ENCODE results near the gene CDK5R1. TPM values are rescaled to one million over a fixed set of nuclear protein-coding genes. Genes with fewer than 3 reads are reported as not detected.

The CDK5R1 gene
- total RNA-seq, 1 donor from 2014 or later, result 271 TPM

DNA sequence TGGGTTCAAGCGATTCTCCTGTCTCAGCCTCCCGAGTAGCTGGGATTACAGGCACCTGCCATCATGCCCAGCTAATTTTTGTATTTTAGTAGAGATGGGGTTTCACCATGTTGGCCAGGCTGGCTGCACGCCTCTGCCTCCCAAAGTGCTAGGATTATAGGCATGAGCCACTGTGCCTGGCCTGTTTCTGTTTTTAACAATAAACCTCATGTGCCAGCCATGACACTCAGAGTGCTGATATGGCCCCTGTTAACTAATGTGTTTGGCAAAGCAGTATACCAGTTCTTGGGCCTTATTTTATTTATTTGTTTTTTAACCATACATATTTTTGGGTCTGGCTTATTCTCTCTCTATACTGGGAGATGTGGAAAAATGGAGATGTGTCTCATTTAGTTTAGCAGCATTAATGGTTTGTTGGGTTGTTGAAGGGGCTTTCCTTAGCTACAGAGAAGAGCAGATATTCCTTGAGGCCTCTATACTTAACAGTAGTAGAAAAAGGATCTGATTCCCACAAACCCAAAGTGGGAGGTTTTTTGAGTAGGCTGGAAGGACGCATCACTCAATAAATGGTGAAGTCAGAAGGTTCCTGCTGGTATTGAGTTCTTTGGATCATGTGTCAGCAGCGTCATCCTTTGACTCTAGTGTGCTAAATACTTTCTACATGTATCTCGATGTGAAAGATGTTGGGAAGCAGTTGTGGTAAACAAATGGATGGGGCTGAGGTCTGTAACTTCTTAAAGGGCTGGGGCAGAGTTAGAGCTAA is 16.2 kb upstream of the CDK5R1 start:
- DNase-seq (ENCODE audit: low spot score in 2 of 2) (no peak), FAIRE-seq (no peak)

DNA sequence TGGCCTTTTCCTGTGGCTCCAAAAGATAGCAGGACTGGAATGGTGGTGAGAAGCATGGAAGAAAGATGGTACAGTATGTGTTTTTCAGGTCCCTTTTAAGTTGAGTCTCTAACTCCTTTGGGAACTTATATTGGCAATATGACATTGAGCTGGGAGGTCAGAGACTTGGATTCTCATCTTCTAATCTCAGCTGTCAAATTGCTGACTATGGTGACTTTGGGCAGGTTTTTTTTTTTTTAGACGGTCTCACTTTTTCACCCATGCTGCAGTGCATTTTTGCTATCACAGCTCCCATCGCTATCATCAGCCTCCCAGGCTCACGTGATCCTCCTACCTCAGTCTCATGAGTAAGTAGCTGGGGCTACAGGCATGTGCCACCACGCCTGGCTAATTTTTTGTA is 15.1 kb upstream of the CDK5R1 start:
- DNase-seq (ENCODE audit: low spot score in 2 of 2), result no peak
- FAIRE-seq, result no peak

DNA sequence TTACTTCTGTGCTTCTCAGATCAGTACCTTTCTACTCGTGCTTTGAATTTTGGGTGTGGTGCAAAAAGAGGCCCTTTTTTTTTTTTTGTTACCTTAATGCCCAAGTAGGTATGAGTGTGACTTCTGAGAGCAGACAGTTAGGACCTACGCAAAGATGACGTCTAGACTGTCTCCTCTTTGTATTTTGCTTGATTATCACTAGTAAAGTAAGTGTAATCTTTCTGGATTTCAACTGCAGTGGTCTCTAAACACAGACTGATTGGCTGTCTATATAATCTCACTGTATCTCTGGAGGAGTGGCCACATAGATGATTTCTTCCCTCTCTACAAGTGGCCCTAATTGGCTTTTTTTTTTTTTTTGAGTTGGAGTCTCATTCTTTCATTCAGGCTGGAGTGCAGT is 11.5 kb upstream of the CDK5R1 start:
- DNase-seq (ENCODE audit: low spot score in 2 of 2) (no peak), FAIRE-seq (no peak)

DNA sequence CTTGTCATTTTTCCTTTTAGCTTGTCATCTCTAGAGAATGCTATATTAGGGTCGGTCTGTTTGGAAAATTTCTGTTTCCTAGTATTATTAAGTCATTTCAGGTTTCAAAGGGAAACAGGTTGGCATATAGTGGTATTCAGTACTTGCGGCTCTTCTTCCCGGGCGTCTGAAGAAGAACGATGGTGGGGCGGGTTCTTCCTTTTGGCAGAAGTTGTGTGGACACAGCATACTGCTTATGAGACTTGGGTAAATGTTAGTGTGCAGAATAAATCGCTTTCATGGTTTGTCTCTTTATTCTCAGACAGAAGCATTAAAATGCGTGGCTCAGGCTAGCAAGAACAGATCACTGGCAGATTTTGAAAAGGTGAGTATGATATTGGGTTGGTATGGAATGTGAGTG is 9.6 kb upstream of the CDK5R1 start:
- DNase-seq (ENCODE audit: low spot score in 2 of 2), result no peak
- FAIRE-seq, result no peak

DNA sequence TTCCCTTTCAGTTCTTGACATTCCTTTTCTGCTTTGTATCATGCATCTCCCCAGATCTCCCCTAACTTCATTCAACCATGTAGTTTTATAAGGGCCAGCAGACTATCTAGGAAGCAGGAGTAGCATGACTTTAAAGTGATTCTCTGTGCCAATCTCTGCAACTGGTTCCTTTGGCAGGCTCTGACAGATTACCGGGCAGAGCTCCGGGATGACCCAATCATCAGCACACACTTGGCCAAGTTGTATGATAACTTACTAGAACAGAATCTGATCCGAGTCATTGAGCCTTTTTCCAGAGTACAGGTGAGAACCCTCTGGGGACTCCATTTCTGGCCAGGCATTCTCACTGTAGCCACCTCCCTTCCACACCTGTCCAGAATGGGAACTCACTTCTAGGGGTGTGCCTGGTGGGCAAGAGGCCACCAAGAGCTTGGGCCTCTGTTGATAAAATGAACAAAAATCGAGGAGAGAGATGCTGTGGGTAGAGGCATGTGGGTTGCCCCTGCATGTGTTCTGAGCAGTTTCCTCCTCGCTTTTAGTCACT is 7.6 kb upstream of the CDK5R1 start:
- no peak for FAIRE-seq
- no peak for DNase-seq (ENCODE audit: low spot score in 2 of 2)

DNA sequence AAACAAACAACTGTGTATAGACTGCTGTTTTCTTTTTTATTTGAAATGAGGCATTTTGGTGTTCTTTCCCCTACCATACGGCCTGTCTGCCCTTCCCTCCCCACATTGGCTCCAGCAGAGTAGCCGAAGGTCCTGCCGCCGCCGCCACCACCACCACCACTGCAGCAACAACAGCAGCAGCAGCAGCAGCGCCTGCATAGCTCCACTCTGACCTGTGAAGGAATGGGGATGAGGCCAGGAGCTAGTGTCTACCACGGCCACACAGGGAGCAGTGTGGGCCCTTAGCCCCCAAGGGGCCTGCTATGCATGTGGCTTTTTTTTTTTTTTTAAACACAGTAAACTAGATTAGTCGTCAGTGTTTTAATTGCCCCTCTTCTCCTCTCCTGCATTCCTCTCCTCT is 5.6 kb upstream of the CDK5R1 start:
- FAIRE-seq (no peak), DNase-seq (ENCODE audit: low spot score in 2 of 2) (no peak)

DNA sequence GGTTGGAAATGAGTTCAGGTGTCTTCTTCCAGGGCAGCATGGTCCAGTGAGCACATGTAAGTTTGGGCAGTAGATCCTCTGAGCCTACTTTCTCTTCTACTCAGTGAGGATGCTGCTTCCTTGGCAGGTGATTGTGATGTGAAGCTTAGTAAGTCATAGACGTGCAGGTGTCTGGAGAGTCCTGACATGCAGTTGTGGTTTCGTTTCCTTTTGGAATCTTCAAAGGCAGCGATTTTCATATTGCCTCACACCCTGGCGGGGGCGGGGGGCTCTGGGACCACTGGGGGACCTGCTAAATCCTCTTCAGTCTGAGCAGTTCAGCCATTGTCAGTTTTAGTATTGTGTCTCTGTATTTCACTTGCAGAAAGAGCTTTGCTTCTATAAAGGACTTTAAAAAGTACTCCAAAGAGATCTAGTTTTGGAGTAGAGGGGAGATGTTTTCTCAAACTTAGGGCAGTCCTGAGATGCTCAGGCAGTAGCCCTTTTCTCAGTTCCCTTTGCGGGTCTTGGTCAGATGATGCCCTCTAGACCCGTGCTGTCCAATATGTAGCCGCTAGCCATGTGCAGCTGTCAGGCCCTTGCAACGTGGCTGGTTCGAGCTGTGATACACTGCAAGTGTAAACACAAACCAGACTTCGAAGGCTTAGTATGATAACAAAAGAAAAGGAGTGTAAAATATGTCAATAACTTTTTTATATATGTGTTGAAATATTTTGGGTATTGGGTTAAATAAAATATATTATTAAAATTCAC is 4.0 kb upstream of the CDK5R1 start:
- FAIRE-seq (no peak), DNase-seq (ENCODE audit: low spot score in 2 of 2) (no peak)

DNA sequence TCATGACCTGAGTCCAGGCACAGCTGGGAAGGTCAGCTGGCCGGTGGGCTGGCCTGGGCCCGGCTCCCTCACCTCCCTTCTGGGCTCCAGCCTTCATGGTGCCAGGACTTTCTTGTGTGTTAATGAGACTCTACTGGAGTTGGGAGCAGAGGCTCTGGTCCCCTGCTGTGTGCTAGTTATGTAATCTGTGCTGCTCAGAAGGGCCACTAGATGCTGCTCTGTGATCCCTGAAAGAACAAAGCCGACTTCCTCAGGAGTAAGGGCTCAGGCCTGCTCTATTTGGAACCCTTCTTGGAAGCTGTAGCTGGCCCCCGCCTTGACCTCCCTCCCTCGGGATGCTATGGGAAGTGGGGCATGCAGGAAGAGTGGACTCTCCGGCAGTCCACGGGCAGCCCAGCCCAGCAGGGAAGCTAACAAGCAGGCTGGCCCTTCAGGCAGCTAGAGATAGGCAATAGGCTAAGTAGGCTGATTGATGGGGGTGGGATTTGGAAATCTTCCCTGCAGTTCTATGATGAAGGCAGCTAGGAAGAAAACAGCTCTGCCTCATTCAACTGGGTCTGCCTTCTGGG is 3.3 kb upstream of the CDK5R1 start:
- DNase-seq (ENCODE audit: low spot score in 2 of 2), result peak; percentile 76 to 90
- FAIRE-seq, result no peak

DNA sequence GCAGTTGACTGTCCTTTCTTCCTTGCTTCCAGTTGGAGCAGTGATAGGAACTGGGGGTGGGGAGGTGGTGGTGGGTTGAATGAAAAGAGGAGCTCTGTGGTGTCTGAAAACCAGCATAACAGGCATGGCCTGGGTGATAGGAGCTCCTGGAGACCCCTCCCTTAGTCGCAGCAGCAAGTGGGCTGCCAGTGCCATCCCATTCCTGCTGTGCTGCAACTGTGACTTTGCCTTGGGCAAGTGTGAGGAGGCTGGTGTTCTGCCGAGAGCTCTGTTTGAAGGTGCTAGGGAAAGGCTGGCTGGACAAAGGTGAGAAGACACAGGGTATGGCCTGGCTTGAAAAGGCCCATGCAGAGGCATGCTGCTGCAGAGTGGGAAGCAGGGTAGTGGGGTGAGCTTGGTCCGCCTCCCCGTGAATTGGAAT is 2.7 kb upstream of the CDK5R1 start:
- FAIRE-seq, result no peak
- DNase-seq (ENCODE audit: low spot score in 2 of 2), result no peak

DNA sequence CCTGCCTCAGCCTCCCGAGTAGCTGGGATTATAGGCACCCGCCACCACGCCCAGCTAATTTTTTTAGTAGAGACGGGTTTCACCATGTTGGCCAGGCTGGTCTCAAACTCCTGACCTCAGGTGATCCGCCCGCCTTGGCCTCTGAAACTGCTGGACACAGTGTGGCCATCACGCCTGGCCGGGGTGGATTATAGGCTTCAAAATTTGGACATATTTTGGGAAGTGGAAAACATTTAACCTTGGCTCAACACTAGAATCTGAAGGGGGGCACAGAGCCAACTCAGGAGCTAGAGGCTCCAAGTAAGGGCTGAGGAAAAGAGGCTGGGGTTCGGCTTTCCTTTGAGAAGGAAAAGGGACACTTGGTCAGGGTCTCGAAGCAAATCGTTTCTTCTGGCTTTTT is 2.2 kb upstream of the CDK5R1 start:
- no peak for FAIRE-seq
- DNase-seq (ENCODE audit: low spot score in 2 of 2), result no peak

DNA sequence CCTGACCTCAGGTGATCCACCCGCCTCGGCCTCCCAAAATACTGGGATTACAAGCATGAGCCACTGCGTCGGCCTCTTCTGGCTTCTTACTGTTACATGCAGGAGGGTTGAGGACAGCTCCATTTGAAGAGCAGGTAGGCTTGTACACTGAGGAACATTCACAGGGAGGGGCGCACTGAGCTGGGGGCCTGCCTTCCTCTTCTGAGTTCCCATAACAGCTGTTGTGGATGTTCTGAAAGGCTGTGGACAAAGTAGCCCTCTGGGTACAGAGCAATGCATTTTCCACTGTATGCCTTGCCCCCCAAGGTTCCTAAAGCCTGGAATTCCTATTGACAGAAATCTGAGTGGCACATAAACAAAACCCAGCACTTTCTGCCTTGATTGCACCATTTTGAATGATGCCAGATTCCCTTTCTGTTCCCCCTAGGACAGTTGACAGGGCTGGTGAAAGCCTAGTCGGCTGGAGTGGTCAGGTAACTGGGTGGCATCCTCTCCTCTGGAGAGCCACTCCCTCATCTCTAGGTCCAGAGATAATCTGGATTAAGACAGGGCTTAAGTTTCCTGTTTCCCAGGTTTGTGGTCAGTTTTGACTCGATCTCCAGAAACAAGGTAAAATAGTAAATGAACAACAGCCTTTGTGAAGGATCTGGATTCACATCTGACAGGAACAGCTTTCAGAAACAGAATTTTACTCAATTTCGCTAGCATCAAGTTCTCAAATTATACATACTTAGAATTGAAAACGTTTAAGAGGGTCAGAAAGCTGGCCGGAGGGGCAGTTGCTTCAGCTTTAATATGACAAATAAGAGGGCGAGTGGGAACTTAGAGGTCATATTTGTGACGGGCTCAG is 1.3 kb upstream of the CDK5R1 start:
- DNase-seq (ENCODE audit: low spot score in 2 of 2) (no peak), FAIRE-seq (no peak)

DNA sequence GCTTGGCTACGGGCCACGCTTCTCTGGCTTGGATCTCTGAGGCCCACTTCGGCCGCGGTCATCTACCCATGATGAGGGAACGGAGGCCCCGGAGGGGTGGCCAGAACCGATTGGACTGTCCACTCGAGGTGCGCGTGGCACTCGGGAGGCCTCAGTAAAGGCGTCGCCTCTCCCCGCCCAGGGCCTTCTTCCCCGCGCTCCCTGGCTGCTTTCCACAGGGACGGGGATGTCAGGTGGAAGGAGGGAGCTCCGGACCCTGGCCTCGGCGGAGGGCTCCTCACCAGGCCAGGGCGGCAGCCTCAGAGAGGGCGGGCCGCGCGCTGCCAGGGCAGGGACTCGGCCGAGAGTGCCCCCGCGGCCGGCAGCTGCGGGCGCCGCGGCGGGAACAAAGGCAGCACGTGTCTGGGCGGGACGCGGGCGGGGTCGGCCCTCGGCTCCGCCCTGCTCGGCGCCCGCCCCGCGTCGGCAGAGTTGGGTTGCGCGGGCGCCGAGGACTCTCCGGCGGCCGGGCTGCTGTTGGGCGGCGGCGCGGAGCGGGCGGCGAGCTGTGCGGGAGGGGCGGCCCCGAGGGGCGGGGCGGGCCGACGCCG is 587 bp upstream of the CDK5R1 start:
- FAIRE-seq (no peak), DNase-seq (ENCODE audit: low spot score in 2 of 2) (peak; percentile 91 to 96)

DNA sequence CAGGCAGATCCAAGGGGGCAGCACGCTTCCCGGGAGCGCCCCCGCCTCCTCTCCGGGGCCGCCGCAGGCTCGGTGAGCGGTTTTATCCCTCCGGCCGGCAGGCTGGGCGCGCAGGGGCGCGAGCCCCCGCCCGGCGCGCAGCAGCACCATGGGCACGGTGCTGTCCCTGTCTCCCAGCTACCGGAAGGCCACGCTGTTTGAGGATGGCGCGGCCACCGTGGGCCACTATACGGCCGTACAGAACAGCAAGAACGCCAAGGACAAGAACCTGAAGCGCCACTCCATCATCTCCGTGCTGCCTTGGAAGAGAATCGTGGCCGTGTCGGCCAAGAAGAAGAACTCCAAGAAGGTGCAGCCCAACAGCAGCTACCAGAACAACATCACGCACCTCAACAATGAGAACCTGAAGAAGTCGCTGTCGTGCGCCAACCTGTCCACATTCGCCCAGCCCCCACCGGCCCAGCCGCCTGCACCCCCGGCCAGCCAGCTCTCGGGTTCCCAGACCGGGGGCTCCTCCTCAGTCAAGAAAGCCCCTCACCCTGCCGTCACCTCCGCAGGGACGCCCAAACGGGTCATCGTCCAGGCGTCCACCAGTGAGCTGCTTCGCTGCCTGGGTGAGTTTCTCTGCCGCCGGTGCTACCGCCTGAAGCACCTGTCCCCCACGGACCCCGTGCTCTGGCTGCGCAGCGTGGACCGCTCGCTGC is 832 bp downstream of the CDK5R1 start:
- DNase-seq (ENCODE audit: low spot score in 2 of 2), result no peak
- FAIRE-seq, result no peak

DNA sequence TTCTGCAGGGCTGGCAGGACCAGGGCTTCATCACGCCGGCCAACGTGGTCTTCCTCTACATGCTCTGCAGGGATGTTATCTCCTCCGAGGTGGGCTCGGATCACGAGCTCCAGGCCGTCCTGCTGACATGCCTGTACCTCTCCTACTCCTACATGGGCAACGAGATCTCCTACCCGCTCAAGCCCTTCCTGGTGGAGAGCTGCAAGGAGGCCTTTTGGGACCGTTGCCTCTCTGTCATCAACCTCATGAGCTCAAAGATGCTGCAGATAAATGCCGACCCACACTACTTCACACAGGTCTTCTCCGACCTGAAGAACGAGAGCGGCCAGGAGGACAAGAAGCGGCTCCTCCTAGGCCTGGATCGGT is 1.4 kb downstream of the CDK5R1 start:
- DNase-seq (ENCODE audit: low spot score in 2 of 2), result no peak

DNA sequence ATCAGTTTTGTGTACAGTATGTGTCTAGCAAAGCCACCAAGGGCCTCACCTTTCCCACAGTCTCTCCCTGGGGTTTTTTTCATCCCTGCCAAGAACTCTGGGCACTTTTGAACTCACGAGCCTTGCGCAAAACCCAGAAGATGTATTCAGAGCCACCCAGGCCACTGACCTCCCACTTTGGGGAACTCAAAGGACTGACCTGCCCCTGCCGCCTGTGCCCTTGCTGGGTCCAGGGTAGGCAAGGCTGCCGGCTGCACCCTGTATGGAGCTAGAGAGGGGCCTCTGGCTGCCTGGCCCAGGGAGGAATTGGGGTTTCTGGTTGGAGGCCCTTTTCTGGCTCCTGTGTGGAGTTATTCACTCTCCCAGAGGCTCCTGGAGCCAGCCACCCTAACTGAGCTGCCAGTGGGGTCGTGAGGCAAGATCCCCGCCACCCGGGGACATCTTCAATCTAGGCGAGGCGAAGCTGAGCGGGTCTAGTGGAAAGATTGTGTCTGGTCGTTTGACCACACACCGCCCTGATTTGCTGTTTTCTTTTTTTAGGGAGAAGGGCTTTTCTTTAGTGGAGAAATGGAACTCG is 1.9 kb downstream of the CDK5R1 start:
- DNase-seq (ENCODE audit: low spot score in 2 of 2) (no peak), FAIRE-seq (no peak)

More for the DNA sequence above, 1.4 kb downstream of the CDK5R1 start:
- no peak for FAIRE-seq

DNA sequence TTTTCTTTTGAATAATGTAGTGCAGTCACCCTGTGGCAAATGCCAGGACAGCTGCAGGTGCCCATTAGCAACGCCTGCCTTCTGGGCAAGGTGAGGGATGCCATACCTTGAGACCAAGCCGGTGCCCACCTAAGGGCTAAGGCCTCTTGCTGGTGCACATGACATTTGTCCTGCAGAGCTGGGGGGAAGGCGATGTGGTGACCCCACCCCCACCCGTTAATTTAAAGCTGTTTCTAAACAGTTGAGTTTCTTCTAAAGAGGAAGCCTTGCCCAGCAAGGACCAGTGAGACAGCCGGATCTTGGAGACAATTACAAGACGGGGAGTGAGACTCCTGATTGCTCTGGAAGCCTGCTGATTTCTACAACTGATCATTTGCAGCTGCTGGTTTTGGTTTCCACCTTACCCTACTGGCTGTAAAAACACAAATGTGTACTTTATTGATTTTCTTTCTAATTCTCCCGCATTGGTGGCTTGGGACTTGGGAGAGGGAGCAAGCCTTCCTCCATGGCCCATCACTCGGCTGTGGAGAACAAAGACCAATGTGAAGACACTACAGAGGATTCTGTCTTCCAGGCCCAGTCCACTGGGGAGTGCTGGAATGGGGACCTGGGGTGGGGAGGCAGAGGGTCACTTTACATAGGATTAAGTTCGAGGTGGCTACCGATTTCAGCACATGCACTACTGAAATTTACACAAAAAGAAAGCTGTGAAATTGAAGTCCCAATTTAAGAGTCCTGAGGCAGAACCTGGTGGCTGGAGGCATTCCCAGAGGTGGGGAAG is 2.7 kb downstream of the CDK5R1 start:
- DNase-seq (ENCODE audit: low spot score in 2 of 2) (no peak), FAIRE-seq (no peak)

DNA sequence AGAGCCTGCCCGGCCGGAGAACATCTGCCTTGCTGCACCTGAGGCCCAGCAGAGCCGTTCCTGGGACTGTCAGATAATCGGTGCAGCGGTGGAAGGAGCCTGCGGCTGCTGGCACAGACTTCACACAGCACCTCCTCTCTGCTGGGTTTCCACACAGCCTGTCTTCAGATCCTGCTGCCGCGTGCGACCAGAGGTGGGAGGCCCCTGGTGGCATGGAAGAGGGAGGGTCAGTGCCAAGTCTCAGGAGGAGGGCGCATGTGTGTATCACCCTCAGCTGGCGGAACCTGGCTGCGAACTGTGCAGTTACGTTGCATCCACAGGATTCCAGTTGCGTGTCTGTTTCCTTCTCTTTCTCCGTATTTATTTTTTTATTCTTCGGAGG is 3.3 kb downstream of the CDK5R1 start:
- no peak for FAIRE-seq

More for the DNA sequence above, 3.3 kb downstream of the CDK5R1 start:
- no peak for DNase-seq (ENCODE audit: low spot score in 2 of 2)
